GM18951 (cell line): ENCODE data around the gene VPS72.
A peak's percentile ranks its signal among the peaks of the same experiment; 100 is the strongest.
"Not testable (repeated sequence)": the region's sequence is repeated elsewhere in the genome, so short reads cannot be mapped to it uniquely, and the experiment has no call there.

Experiments used
- POLR2A ChIP-seq: IDR thresholded peaks from 4 replicates; pipeline ENCODE4 v1.6.1; 2011; ENCODE audit warnings: mild to moderate bottlenecking; ENCODE audit not compliant: insufficient read length, insufficient read depth; ENCODE audit errors: extremely low read depth
- in situ Hi-C: fragments of 300-500 bp; cut with MboI; formaldehyde crosslinking; loops from one replicate; pipeline ENCODE4 v1.12.0; 2022; ENCODE audit warnings: low sequenced_read_pairs, mixed read lengths, inconsistent platforms; ENCODE audit not compliant: unreplicated experiment

The VPS72 gene

GRCh38 chr1:151189637-151190445 is at the start of gene VPS72:
Gene VPS72, minus strand, starts transcription at chr1:151190197. Its CDS starts 76 bp downstream, at chr1:151190121.
- peak; percentile 85 for TF ChIP-seq POLR2A
- in situ Hi-C loops: no loop called here

GRCh38 chr1:151238467-151238739 is 48.4 kb upstream of the VPS72 start:
- no peak for TF ChIP-seq POLR2A
- in situ Hi-C loops: no loop called here

GRCh38 chr1:151237678-151238466 is 47.9 kb upstream of the VPS72 start:
- TF ChIP-seq POLR2A: no peak
- in situ Hi-C loops: no loop called here

- TF ChIP-seq POLR2A: no peak
- in situ Hi-C loops: no loop called here
Observed at GRCh38 chr1:151235235-151235634, 45.2 kb upstream of the VPS72 start.

GRCh38 chr1:151222130-151222529 is 32.1 kb upstream of the VPS72 start:
- in situ Hi-C loops: no loop called here
- TF ChIP-seq POLR2A: no peak

- no peak for TF ChIP-seq POLR2A
- in situ Hi-C loops: no loop called here
Observed at GRCh38 chr1:151221616-151222015, 31.6 kb upstream of the VPS72 start.

- in situ Hi-C loops: no loop called here
- TF ChIP-seq POLR2A: no peak
Observed at GRCh38 chr1:151213560-151213959, 23.6 kb upstream of the VPS72 start.

- no peak for TF ChIP-seq POLR2A
- in situ Hi-C loops: no loop called here
Observed at GRCh38 chr1:151211972-151212705, 22.1 kb upstream of the VPS72 start.

GRCh38 chr1:151210830-151211229 is 20.8 kb upstream of the VPS72 start:
- in situ Hi-C loops: no loop called here
- no peak for TF ChIP-seq POLR2A

GRCh38 chr1:151205381-151205965 is 15.5 kb upstream of the VPS72 start:
- in situ Hi-C loops: not testable (repeated sequence)

GRCh38 chr1:151199873-151200581 is 10.0 kb upstream of the VPS72 start:
- no peak for TF ChIP-seq POLR2A
- in situ Hi-C loops: no loop called here

GRCh38 chr1:151198254-151199127 is 8.5 kb upstream of the VPS72 start, which contains the start of gene PIP5K1A:
Gene PIP5K1A, plus strand, starts transcription at chr1:151198552. Its CDS starts 445 bp downstream, at chr1:151198997.
- TF ChIP-seq POLR2A: peak; percentile 65
- in situ Hi-C loops: no loop called here
